AG10803 (cell line): ENCODE data around the gene ARHGAP45.

ENCODE experiments used
- DNase-seq: peaks from one replicate; pipeline ENCODE4 v3.0.0; 2010; ENCODE audit warnings: low read depth
- H3K4me3 ChIP-seq: 2 replicates; pipeline ENCODE4 v1.5.1; 2011; ENCODE audit warnings: mild to moderate bottlenecking, low read length, control low read depth
- TF ChIP-seq, protein P1 (sequence below): conservative IDR thresholded peaks from 2 replicates; pipeline ENCODE4 v1.5.1; 2011; ENCODE audit warnings: mild to moderate bottlenecking, low read length, control low read depth, inconsistent platforms

ARHGAP45 gene

DNA sequence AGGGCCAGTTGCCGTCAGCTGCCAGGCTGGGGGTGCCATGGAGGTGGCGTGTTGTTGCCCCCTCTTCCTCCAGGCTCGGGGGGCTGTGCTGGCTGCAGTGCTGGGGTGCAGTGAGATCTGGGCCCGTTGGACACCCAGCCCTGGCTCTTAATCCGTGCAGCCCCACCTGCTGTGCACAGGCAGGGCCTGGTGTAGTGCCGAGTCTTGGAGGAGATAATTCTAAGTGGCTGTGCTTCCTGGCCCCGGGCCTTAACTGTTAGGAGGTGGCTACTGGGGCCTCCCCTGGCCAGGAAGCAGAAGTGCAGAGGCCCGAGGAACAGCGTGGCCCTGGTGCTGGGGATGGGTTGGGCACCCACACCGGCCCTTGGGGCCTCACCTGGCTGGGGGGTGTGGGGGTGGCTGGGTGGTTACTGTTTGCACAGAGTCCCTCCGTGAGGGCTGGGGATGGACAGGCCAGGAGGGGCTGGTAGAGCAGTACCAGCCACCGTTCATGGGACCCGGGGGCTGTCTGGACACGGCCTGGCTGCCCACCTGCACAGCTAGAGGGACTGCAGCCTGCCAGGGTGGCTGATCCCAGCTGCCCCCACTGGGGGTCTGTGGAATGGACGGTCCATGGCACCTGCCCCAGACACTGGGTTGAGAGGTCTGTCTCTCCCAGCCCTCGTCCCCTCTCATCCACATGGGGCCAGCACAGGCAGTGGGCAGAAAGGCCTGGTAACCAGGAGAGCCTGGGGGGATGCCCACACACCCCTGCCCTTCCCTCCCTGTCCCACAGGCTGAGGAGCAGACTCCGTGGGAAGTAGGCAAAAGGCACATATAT lies 40.1 kb downstream of the ARHGAP45 start:
- TF ChIP-seq, protein P1, sequence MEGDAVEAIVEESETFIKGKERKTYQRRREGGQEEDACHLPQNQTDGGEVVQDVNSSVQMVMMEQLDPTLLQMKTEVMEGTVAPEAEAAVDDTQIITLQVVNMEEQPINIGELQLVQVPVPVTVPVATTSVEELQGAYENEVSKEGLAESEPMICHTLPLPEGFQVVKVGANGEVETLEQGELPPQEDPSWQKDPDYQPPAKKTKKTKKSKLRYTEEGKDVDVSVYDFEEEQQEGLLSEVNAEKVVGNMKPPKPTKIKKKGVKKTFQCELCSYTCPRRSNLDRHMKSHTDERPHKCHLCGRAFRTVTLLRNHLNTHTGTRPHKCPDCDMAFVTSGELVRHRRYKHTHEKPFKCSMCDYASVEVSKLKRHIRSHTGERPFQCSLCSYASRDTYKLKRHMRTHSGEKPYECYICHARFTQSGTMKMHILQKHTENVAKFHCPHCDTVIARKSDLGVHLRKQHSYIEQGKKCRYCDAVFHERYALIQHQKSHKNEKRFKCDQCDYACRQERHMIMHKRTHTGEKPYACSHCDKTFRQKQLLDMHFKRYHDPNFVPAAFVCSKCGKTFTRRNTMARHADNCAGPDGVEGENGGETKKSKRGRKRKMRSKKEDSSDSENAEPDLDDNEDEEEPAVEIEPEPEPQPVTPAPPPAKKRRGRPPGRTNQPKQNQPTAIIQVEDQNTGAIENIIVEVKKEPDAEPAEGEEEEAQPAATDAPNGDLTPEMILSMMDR: peak; percentile 25
- peak; percentile 74 for DNase-seq
- no peak overlapping the region for H3K4me3 ChIP-seq

- no peak overlapping the region for H3K4me3 ChIP-seq
- TF ChIP-seq, protein P1: no peak
- no peak for DNase-seq
Measured at GRCh38 chr19:1107661-1108261, 40.8 kb downstream of the ARHGAP45 start.

GRCh38 chr19:1108291-1109031 lies 41.5 kb downstream of the ARHGAP45 start:
- TF ChIP-seq, protein P1: no peak
- DNase-seq: no peak
- no peak overlapping the region for H3K4me3 ChIP-seq

- no peak overlapping the region for H3K4me3 ChIP-seq
- DNase-seq: no peak
- TF ChIP-seq, protein P1: no peak
Measured at GRCh38 chr19:1109032-1109551, 42.1 kb downstream of the ARHGAP45 start.

GRCh38 chr19:1109697-1110671 lies 43.0 kb downstream of the ARHGAP45 start:
- no peak for DNase-seq
- TF ChIP-seq, protein P1: no peak
- H3K4me3 ChIP-seq: no peak overlapping the region
